GM20431 (cell line): Measurements from ENCODE around the gene DAPK1.

Source experiments
- in situ Hi-C: fragments of 300-500 bp; cut with MseI, MboI; formaldehyde crosslinking; loops from one replicate; pipeline ENCODE4 v1.15.0; 2020; ENCODE audit warnings: low sequenced_read_pairs; ENCODE audit not compliant: unreplicated experiment

The DAPK1 gene

DNA sequence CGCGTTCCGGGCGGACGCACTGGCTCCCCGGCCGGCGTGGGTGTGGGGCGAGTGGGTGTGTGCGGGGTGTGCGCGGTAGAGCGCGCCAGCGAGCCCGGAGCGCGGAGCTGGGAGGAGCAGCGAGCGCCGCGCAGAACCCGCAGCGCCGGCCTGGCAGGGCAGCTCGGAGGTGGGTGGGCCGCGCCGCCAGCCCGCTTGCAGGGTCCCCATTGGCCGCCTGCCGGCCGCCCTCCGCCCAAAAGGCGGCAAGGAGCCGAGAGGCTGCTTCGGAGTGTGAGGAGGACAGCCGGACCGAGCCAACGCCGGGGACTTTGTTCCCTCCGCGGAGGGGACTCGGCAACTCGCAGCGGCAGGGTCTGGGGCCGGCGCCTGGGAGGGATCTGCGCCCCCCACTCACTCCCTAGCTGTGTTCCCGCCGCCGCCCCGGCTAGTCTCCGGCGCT is at the start of gene DAPK1:
TSS of gene DAPK1 (plus strand) at position 264 of the 442 bp plus-strand sequence. CDS start 1,211 bp downstream, outside the sequence.
- in situ Hi-C loops, result no loop called here

DNA sequence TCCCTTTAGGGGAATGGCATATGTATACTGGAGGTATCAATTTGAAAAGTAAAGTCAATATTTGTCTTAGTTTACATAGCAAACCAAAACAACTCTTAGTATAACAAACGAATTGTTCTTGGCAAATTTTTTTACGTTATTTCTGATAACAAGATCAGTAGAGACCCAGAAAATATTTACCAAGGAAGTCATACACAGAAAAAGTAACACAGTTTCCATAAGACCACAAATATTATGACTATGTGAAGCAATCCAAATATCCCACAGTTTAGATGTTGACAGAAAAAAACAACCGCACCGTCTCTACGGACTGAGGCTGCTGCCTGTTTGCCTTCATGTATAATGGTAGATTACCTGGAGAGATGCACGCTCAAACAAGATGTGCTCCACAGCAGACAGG is 46.5 kb upstream of the DAPK1 start:
- in situ Hi-C loops, result no loop called here

DNA sequence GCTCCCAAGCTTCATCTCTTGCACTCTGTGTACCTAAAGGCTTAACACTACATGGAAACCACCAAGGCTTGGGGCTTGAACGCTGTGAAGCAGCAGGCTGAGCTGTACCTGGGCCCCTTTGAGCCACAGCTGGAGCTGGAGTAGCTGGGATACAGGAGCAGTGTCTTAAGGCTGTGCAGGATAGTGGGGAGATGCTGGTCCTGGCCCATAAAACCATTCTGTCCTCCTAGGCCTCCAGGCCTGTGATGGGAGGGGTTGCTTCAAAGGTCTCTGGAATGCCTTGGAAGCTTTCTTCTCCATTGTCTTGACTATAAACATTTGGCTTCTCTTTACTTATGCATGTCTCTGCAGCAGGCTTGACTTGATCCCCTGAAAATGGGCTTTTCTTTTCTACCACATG is 42.3 kb upstream of the DAPK1 start:
- in situ Hi-C loops, result no loop called here

GRCh38 chr9:87461256-87461655 is 36.4 kb upstream of the DAPK1 start:
- in situ Hi-C loops, result no loop called here

DNA sequence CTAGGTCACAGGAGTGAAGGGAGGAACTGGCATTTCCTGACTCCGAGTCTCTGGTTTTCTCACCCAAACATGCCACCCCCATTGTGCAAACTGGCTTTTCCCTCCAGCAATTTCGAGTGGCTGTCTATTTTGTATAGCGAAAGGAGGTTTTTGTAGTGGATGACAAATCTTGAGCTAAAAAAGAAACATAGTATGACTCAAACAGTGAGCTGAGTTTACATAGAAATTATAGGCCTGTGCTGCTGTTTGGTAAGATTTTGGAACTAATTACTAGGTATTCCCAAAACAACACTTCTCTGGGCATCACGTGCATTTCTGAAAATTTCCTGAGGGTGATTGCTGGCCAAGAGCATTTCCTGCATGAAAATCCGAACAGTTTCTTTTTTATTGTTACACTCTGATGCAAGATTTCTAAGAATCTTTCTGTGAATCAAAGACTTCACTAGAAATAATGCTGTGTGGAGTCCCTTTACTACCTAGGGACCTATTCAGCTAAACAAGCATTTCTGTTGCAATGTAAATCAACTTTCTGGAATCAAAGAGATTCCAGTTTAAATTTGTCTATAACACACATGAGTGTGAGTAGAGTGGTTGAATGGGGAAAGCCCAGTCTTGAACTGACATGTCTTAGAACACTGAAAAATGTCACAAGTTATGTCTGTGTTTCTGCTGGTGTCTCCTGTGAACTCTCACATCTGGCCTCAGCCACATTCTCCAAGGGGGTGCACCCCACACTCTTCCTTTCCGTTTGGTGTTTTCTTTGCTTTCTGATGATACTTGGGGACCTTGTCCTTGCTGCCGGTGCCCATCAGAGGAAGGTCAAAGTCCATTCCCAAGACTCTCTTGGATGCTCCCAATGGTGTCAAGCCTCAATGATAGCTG is 33.3 kb upstream of the DAPK1 start:
- in situ Hi-C loops, result no loop called here

DNA sequence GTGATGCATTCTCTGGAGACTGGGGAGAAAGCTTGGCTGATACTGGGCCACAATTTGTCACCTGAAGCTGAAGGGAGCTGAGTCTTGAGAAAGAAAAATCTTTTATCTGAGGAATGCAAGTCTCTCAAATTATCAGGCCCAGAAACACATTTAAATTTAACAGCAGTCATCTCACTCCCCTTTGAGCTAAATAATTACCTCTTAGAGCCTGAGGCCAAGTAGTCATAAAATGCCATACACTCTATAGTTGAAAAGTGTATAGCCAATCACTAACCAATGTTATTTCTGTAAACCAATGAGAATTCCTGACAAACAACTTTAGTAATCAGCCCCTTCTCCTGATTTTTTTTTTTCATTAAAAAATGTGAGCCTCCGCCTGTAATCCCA is 32.7 kb upstream of the DAPK1 start:
- in situ Hi-C loops, result no loop called here

GRCh38 chr9:87465816-87466215 is 31.9 kb upstream of the DAPK1 start:
- in situ Hi-C loops, result no loop called here

DNA sequence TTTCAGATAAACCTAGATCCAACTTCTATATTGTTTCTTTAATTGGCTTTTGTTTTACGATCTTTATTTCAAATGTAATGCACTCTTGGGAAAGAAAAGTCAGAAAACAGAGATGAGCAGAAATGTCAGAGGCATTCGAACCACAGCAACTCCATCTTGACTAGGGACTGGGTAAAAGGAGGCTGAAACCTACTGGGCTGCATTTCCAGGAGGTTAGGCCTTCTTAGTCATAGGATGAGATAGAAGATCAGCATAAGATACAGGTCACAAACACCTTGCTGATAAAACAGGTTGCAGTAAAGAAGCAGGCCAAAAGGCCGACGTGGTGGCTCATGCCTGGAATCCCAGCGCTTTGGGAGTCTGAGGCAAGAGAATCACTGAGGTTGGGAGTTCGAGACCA is 30.5 kb upstream of the DAPK1 start:
- in situ Hi-C loops, result no loop called here

GRCh38 chr9:87469793-87470465 is 27.7 kb upstream of the DAPK1 start:
- in situ Hi-C loops, result no loop called here

DNA sequence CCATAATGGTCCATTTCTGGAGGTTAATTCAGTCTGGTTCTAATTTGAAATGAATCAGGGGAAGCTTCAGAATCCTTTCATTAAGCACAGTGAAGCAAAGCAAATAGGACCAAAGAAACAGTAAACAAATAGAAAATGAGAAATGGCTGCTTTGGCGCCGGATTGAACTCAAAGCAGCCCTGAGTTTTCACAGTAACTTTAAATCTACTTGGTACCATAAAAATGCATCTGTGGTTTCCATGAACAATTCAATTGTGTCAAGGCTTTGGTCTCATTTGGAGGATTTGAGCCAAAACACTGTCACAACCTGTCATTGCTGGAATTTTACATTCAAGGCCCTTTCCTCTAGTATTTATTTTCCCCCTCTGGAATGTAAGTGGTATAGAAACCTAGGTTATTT is 25.9 kb upstream of the DAPK1 start:
- in situ Hi-C loops, result no loop called here

GRCh38 chr9:87475463-87475862 is 22.2 kb upstream of the DAPK1 start:
- in situ Hi-C loops, result no loop called here

DNA sequence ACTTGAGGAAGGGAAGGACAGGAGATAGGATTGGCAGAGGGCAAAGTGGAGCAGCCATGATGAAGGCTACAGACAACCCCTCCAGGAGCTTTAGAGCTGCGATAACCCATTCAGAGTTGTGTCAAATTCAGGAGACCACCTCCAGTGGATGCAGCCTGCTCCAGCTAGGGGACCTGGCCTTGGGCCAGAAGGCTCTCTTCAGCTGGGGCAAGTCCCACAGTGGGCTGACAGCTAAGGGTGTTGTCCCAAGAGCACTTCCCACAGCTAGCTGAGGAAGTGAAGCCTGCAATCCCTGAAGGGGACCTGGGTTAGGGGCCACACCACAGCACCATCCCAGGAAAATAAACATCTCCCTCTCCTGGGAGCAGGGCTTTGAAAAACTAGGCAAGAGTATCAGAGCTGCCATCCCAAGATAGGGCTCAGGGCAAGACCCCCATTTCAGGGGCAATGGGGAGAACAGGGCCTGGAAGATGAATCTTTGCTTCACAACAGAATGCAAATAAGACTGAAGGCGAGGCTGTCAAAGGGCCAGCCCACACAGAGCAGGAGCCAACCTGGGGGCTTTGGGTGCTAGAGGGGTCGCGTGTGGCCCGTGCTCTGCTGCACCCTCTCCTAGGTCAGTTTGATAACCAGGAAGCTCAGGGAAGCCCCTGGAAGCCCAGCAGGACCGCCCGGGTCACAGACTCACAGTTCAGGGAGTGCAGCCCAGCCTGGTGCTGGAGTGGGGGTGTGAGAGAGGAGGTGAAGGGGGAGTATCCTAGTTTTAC is 19.3 kb upstream of the DAPK1 start:
- in situ Hi-C loops, result no loop called here

- in situ Hi-C loops, result no loop called here
These were observed 17.9 kb upstream of the DAPK1 start for GRCh38 chr9:87479801-87480201.

DNA sequence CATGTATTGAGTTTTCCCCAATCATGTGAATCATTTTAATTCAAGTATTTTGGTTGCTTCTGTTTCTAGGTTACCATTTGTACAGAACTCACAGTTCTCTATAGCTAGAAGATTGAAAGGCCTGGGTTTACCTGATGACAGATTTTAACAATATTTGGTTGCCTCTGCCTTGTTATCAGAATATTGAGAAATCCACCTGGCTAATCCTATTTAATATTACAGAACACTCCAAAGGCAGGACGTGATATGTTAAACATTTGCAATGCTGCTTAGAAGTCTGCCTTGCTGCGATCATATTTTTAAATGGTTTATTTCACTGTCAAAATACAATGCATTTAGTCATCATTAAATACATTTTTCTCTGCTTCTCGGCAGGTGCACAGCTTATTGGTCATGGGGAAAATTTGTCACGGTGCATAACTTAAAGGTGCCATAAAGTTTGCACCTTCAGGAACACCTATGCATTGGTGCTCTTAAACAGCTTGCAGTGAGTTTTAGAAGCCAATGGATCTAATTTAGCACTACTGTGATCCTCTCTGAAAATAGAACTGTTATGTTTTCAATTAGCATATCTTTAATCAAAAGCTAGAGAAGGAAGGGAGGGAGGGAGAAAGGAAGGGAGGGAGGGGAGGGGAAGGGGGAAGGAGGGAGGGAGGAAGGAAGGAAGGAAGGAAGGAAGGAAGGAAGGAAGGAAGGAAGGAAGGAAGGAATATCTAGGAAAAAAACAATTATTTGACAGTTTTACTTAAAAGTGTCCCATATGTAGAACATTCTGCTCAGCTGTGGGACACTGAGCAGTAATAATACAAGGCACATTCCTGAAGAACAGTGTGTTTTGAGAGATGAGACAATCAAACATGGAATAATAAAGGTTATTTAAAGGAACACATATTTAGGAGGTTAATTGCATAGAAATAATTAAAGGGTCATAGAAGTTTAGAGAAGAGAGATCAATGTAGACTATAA is 15.5 kb upstream of the DAPK1 start:
- in situ Hi-C loops, result no loop called here

GRCh38 chr9:87490225-87490624 is 7.4 kb upstream of the DAPK1 start:
- in situ Hi-C loops, result no loop called here

- in situ Hi-C loops, result no loop called here
These were observed 6.8 kb upstream of the DAPK1 start for GRCh38 chr9:87490907-87491306.

GRCh38 chr9:87491523-87491922 is 6.1 kb upstream of the DAPK1 start:
- in situ Hi-C loops, result no loop called here

DNA sequence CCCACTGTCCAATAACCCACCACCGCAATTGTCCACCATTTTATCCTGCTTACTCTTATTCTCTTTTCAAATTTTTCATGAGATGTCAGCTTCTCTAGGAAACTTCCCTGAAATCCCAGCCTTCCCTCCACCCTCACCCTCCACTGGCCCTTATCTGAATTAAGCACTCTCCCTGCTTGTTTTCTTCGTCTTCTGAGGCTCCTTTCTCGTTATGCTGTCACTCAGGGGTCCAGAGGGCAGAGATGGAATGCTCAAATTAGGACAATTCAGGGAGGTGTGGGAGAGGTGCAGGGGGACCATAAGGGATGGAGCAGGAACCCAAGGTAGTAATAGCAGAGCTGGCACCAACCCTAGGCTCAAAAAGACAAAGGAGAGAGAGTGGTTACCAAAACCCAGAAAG is 5.0 kb upstream of the DAPK1 start:
- in situ Hi-C loops, result no loop called here

DNA sequence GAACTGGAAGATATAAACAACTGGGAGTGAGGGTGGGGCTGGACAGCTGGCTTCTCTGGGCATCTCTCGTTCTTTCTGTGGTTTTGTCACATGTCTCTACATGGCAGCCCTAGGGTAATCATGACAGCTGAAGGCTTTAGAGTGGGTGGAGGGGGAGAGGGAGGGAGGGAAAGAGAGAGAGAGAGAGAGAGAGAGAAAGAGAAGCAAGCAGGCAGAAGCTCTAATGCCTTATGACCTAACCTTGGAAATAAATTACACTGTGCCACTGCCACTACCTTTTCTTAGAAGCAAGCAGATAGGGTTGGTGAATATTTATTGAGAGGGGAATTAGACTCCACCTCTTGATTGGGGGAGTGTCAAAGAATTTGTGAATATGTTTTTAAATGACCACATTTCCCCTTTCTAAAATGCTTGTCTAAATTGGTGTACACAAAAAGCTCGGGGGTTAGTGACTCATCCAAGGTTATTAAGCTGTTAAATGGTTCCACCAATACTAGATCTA is 2.6 kb upstream of the DAPK1 start:
- in situ Hi-C loops, result no loop called here
